HepG2 (cell line): ENCODE measurements around the gene SETD7. TPM values are rescaled to one million over a fixed set of nuclear protein-coding genes. Genes with fewer than 3 reads are reported as not detected.

Experiments
- ATAC-seq: fragments of 200-7000 bp; cut with Tn5 transposase; 3 replicates; pipeline ENCODE4 v1.9.1; 2020; ENCODE audit warnings: mild to moderate bottlenecking, moderate library complexity
- BruUV-seq: library from RNA; stranded (reverse); fragments of 400-500 nt; replicated peaks from 2 replicates; lab custom pipeline; 2021; lab: Mats Ljungman, UMichigan
- CTCF ChIA-PET: fragments of 300-600 bp; formaldehyde crosslinking; extraction: SDS; loops from one replicate; lab custom pipeline; 2021; ENCODE audit warnings: low total read pairs, inconsistent platforms, low intra/inter-chr PET ratio; lab: Yijun Ruan, JAX
- POLR2A ChIA-PET: fragments of 350-600 bp; sonication (Branson Sonifier 250); formaldehyde crosslinking; loops from one replicate; lab custom pipeline; 2020; ENCODE audit warnings: antibody characterized with exemption, inconsistent platforms; lab: Yijun Ruan, JAX
- DNase-seq: peaks from one replicate; pipeline ENCODE4 v3.0.0-alpha.2; 2015; ENCODE audit warnings: low spot score
- FAIRE-seq: peaks from 3 replicates; lab custom pipeline; 2011; peaks lifted over from hg19 to GRCh38; lab: Jason Lieb, UNC
- H2AFZ ChIP-seq: one replicate; pipeline ENCODE4 v1.6.1; 2011; ENCODE audit warnings: low read length, inconsistent platforms
- H3K27ac ChIP-seq: fragments of 300-600 bp; 3 replicates; pipeline ENCODE4 v1.8.0; 2011; ENCODE audit warnings: mixed run types, mild to moderate bottlenecking, mixed read lengths, low read length, inconsistent platforms; ENCODE audit not compliant: insufficient read depth; ENCODE audit errors: extremely low read length
- H3K27me3 ChIP-seq, 2 experiments: fragments of 200-600 bp in 1 of 2; 2 replicates in 1 of 2; 3 replicates in 1 of 2; pipeline versions ENCODE4 v1.6.0 to v1.8.0; 2011; ENCODE audit warnings: low read length in 2 of 2, mild to moderate bottlenecking in 2 of 2, moderate library complexity in 2 of 2, inconsistent platforms in 1 of 2; ENCODE audit not compliant: insufficient read depth in 2 of 2, control insufficient read depth in 1 of 2
- H3K36me3 ChIP-seq, 2 experiments: fragments of 200-600 bp in 1 of 2; replicated peaks in 1 of 2; 2 replicates in 1 of 2; 3 replicates in 1 of 2; pipeline versions ENCODE4 v1.5.1 to v1.8.0; 2011; ENCODE audit warnings: low read length in 2 of 2, inconsistent platforms in 1 of 2; ENCODE audit not compliant: insufficient read depth in 2 of 2, control insufficient read depth in 1 of 2
- H3K4me1 ChIP-seq: 2 replicates; pipeline ENCODE4 v1.5.1; 2012; ENCODE audit warnings: low read length, inconsistent platforms; ENCODE audit not compliant: insufficient read depth
- H3K4me2 ChIP-seq: 2 replicates; pipeline ENCODE4 v1.6.0; 2011; ENCODE audit warnings: low read depth, low read length, inconsistent platforms
- H3K4me3 ChIP-seq, 3 experiments: fragments of 200-600 bp in 1 of 3; sonication (generic), shearing (Covaris generic) in 1 of 3; replicated peaks in 1 of 3; 2 replicates each; pipeline ENCODE4 v1.5.1; 2011 to 2016; ENCODE audit warnings: low read length in 3 of 3, inconsistent platforms in 2 of 3, low read depth in 2 of 3, mild to moderate bottlenecking in 2 of 3, control low read depth in 1 of 3, mixed read lengths in 1 of 3; ENCODE audit not compliant: insufficient read depth in 1 of 3
- H3K79me2 ChIP-seq: one replicate; pipeline ENCODE4 v1.6.1; 2011; ENCODE audit warnings: low read length, inconsistent platforms; ENCODE audit not compliant: insufficient read depth
- H3K9ac ChIP-seq: 2 replicates; pipeline ENCODE4 v1.6.0; 2011; ENCODE audit warnings: mild to moderate bottlenecking, low read depth, low read length, inconsistent platforms; ENCODE audit not compliant: insufficient read depth
- H3K9me3 ChIP-seq: 2 replicates; pipeline ENCODE4 v1.5.1; 2012; ENCODE audit warnings: mild to moderate bottlenecking, low read length
- H4K20me1 ChIP-seq: 2 replicates; pipeline ENCODE4 v1.6.0; 2011; ENCODE audit warnings: inconsistent platforms, mild to moderate bottlenecking, low read length, moderate library complexity; ENCODE audit not compliant: insufficient read depth
- PLRG1 ChIP-seq: fragments of 450-650 bp; conservative IDR thresholded peaks from 2 replicates; pipeline ENCODE4 v1.6.1; 2016
- REL ChIP-seq: sonication (generic); formaldehyde crosslinking; conservative IDR thresholded peaks from 2 replicates; pipeline ENCODE4 v1.8.0; 2022; ENCODE audit warnings: mild to moderate bottlenecking, missing genetic modification reagents, moderate library complexity
- SALL2 ChIP-seq: sonication (generic); formaldehyde crosslinking; IDR thresholded peaks from 2 replicates; pipeline ENCODE4 v1.8.1; 2023; ENCODE audit warnings: mild to moderate bottlenecking, missing genetic modification reagents, inconsistent platforms
- YEATS4 ChIP-seq: sonication (generic); formaldehyde crosslinking; IDR thresholded peaks from 2 replicates; pipeline ENCODE4 v1.4.0; 2020; ENCODE audit warnings: missing genetic modification reagents, borderline replicate concordance
- ZHX2 ChIP-seq, 2 experiments: sonication (generic) in 1 of 2; formaldehyde crosslinking in 1 of 2; IDR thresholded peaks; 2 replicates each; pipeline versions ENCODE4 v1.6.1 to v1.9.0; 2014 to 2022; ENCODE audit warnings: antibody characterized with exemption in 1 of 2, borderline replicate concordance in 1 of 2, inconsistent platforms in 1 of 2, low read depth in 1 of 2, missing genetic modification reagents in 1 of 2
- ZNF773 ChIP-seq: sonication (generic); formaldehyde crosslinking; IDR thresholded peaks from 2 replicates; pipeline ENCODE4 v1.4.0; 2020; ENCODE audit warnings: missing genetic modification reagents, borderline replicate concordance
- WGBS: methylation state at CpG from one replicate; pipeline ENCODE4 v1.1.6; 2017; ENCODE audit warnings: low lambda C conversion rate; 5-methylcytosine and 5-hydroxymethylcytosine counted together
- in situ Hi-C: cut with HindIII; loops from 2 replicates; pipeline ENCODE4 v1.10.0; 2017; ENCODE audit warnings: low pct_unique_long_range_greater_than_20kb; ENCODE audit not compliant: extremely low pct_ligation_motif_present
- intact Hi-C: fragments of 100-400 bp; cut with micrococcal nuclease; formaldehyde crosslinking; loops from one replicate; pipeline ENCODE4 v1.10.0; 2022; ENCODE audit not compliant: unreplicated experiment
- polyA plus RNA-seq, 8 experiments: library from polyadenylated mRNA; depleted of rRNA in 3 of 8; stranded (reverse) in 7 of 8; unstranded in 1 of 8; fragments of >200 nt; fragmentation: Illumina TruSeq in 4 of 8; extraction: Trizol in 4 of 8; gene quantifications; 2 replicates each; pipeline versions ENCODE4 v1.2.1 to v1.2.3, GENCODE V29; 2011 to 2016; ENCODE audit warnings: low read depth in 4 of 8, missing spikeins in 1 of 8, mixed read lengths in 1 of 8; ENCODE audit not compliant: insufficient read depth in 1 of 8
- total RNA-seq, 5 experiments: library from RNA; depleted of rRNA; stranded (reverse); fragments of >200 nt; fragmentation: Illumina TruSeq; extraction: Trizol; gene quantifications; 2 replicates each; pipeline ENCODE4 v1.2.3, GENCODE V29; 2016; ENCODE audit warnings: low read depth in 1 of 5
- TF ChIP-seq, protein P1 (sequence below): IDR thresholded peaks from 2 replicates; pipeline ENCODE4 v1.6.1; 2016; ENCODE audit warnings: missing compliant biosample characterization, missing genetic modification reagents, borderline replicate concordance

SETD7 gene
- total and polyA plus RNA-seq, 2 of the 13 experiments (the other 11 are each of a cell fraction or from before 2014, with no cell fraction given) = 0.08 to 0.22 TPM

DNA sequence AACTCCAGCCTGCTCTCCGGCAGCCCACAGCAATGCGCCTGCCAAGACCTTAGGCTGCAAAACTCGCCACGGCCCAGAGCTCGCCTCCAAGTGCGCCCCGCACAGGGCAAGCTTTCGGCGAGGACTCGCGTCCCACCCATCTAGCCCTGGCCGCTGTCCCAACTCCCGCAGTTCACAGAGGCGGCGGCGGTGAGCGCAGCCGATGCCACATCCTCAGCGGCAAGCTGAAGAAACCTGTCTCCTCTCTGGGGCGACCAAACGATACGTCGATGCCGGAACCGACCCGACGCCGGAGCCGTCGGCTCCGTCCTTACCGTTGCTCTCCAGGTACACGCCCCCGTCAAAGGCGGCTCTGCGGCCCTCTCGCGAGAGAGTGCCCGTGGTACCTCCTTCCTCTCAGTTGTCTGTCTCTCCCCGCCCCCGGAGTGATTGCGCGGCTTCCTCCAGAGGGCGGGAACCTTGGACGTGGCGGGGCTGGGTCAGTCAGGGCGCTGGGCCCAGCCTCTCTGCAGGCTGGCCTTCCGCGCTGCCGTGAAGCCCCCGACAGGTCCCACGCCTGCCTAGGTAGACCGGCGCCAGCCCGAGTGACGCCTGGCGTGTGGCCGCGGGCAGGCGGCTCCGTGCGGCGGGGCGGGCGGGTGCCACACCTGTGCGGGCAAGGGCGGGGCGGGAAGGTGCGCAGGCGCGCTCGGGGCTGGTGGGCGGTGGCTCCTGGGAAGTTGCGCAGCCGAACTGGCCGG is 102.5 kb downstream of the SETD7 start:
- in situ Hi-C loops (no loop called here), intact Hi-C loops (loop anchor here (1.0 to 5.0 kb wide), 2 partner anchors 37 to 151 kb away; partner anchors contain the start of genes NAA15 and NDUFC1)
- no TSS peak for BruUV-seq
- peaks cover 7% of the 10 kb centered on the region for H4K20me1 ChIP-seq
- peak; percentile 94 for DNase-seq
- H3K27ac ChIP-seq = peak overlapping the region; percentile 97
- H3K4me1 ChIP-seq = peaks cover 58% of the 10 kb centered on the region
- no peaks in the 10 kb centered on the region for H3K9me3 ChIP-seq
- no peaks in the 10 kb centered on the region for H3K36me3 ChIP-seq
- peak overlapping the region; percentile 84 for H3K9ac ChIP-seq
- CTCF ChIA-PET = interaction anchor here (0.7 kb wide), 1 partner anchor 57 kb away, joined by 3 read pairs; no protein-coding TSS in a partner anchor
- no peak for FAIRE-seq
- H3K79me2 ChIP-seq = peaks cover 57% of the 10 kb centered on the region
- POLR2A ChIA-PET = interaction anchor here (0.6 to 1.3 kb wide), 3 partner anchors 21 to 411 kb away, joined by 3 to 5 read pairs (median 4); no protein-coding TSS in a partner anchor
- H3K4me2 ChIP-seq = peak overlapping the region; percentile 94
- WGBS = 0% methylated on average over 3 of the region's 76 CpGs
- ATAC-seq = peak; percentile 92
- no peaks in the 10 kb centered on the region; a peak in 1 of 5 replicates for H3K27me3 ChIP-seq
- peak overlapping the region; percentile 48 for H2AFZ ChIP-seq
- H3K4me3 ChIP-seq = peak overlapping the region; percentile 68 to 95 (median 93)
- TF ChIP-seq PLRG1 (no peak), REL (CRISPR knock-in tag) (0 out of 2 replicates have a peak, but pooled peaks have one; percentile 40), SALL2 (CRISPR knock-in tag) (peak; percentile 60; the same call in 1 of the 2 replicates), ZNF773 (CRISPR knock-in tag) (no peak), YEATS4 (CRISPR knock-in tag) (peak; percentile 94), ZHX2 (IDR thresholded peaks at IDR 0.05; ENCODE audit: low read depth) (peak; percentile 14; the same call in 1 of the 2 replicates), ZHX2 (CRISPR knock-in tag; IDR thresholded peaks at IDR 0.05; ENCODE audit: borderline replicate concordance) (no peak)
- TF ChIP-seq, protein P1, sequence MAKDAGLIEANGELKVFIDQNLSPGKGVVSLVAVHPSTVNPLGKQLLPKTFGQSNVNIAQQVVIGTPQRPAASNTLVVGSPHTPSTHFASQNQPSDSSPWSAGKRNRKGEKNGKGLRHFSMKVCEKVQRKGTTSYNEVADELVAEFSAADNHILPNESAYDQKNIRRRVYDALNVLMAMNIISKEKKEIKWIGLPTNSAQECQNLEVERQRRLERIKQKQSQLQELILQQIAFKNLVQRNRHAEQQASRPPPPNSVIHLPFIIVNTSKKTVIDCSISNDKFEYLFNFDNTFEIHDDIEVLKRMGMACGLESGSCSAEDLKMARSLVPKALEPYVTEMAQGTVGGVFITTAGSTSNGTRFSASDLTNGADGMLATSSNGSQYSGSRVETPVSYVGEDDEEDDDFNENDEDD (CRISPR knock-in tag) = peak; percentile 80; the same call in 1 of the 2 replicates
